GM12872 (cell line): ENCODE data around the gene RTN1.

Experiments
- CTCF ChIP-seq: IDR thresholded peaks from 3 replicates; pipeline ENCODE4 v1.5.1; 2011; ENCODE audit warnings: low read depth, mild to moderate bottlenecking, low read length, moderate library complexity; ENCODE audit not compliant: insufficient read depth

RTN1 gene

GRCh38 chr14:59570122-59570521 is 300.5 kb downstream of the RTN1 start:
- no peak for TF ChIP-seq CTCF

- no peak for TF ChIP-seq CTCF
Observed at GRCh38 chr14:59566725-59567124, 303.9 kb downstream of the RTN1 start.

- TF ChIP-seq CTCF = no peak
Observed at GRCh38 chr14:59566296-59566695, 304.3 kb downstream of the RTN1 start.

- no peak for TF ChIP-seq CTCF
Observed at GRCh38 chr14:59565087-59565486, 305.5 kb downstream of the RTN1 start.

- TF ChIP-seq CTCF = no peak
Observed at GRCh38 chr14:59564366-59564765, 306.2 kb downstream of the RTN1 start.

- no peak for TF ChIP-seq CTCF
Observed at GRCh38 chr14:59547310-59547709, 323.3 kb downstream of the RTN1 start.
